DMS153 treated with DMSO at 0.1 percent for 48 hours (cell line): ENCODE results near the gene NEGR1.

Experiments
- DNase-seq: peaks from one replicate; lab custom pipeline; 2025; ENCODE audit not compliant: unreplicated experiment; lab: John Stamatoyannopoulos, UW

NEGR1 gene

DNA sequence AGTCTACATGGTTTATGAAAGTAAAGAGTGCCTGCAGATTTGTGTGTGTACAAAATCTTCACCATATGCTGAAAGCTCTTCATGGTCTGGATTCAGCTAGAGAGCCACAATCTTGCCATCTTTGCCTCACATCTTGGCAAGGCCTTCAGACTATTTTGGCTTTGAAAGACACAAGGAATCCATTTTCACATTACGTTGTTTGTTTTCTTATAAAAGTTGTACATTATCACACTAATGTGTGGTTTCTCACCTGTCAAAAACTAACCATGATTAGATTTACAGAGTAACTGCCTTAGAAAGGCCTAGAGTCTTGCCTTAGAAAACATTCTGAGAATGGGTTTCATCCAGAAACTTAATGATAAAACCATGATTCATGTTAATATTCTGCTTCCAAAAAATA, 494.6 kb downstream of the NEGR1 start:
- DNase-seq, result no peak

DNA sequence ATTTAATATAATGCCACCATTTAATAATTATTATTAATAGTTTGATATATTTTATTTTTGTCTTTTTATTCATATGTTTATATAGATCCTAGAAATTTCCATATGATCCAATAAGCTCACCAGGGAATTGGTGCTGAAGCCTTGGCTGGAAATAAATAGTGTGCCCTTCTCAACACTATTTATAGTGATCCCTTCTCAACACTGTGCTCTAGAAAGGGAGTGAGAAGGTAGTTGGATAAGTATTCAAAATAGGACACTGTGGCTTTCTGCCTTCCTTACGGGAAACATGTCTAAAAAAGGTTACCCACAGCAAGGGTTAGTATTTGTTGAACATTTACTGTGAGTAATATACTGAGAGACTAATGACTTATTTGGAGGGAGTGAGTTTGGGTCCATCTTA, 496.1 kb downstream of the NEGR1 start:
- no peak for DNase-seq

DNA sequence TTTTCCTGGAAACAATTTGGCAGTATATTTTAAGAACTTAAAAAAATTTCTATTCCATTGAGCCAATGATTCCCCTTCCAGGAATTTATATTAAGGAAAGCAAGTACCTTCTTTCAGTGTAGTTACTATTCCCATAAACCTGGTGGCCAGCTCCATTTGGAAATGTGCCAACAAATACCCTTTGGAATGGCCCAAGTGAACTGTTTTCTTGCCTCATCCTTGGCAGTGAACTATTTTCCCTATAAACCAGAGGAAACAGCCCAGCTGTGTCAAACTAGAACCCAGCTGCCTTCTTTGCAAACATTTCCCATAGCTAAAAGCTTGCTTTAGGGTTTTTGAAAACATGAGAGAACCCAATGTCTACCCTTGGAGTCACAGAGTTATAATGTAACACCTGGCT, 496.9 kb downstream of the NEGR1 start:
- DNase-seq, result no peak

DNA sequence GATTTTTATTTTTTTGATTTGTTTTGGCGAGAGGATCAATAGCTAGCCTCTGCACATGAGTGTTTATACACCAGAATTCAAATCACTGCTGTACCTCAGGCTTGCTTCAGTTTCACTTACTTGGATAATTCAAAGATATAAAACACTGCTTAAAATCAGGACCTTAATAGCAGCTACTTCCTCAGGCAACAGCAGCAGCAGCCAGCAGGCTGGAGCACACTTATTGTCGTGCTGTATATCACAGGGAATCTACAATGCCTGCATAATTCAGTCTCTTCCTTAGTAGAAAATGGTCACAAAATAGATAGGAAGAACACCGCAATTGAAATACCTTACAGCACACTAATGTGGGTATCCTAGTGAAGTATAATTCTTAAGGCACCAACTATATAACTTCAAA, 497.3 kb downstream of the NEGR1 start:
- no peak for DNase-seq

DNA sequence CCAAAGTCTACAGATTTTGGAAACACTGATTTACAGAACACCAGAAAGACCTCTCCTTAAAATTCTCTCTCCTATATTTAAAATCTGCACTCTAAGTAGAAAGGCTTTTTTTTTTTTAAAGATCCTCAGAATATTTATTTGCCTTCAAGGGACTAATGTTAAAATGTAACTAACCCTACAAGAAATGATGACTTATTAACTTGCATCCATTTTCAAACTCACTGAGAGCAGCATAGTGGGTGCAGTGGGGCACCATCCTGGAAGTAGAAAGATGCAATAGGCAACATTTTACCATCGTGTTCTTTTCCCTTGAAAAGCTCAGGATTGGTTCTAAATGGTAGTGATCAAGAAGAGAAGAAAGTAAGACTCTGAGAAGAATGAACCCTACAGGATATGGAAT, 498.1 kb downstream of the NEGR1 start:
- no peak for DNase-seq

DNA sequence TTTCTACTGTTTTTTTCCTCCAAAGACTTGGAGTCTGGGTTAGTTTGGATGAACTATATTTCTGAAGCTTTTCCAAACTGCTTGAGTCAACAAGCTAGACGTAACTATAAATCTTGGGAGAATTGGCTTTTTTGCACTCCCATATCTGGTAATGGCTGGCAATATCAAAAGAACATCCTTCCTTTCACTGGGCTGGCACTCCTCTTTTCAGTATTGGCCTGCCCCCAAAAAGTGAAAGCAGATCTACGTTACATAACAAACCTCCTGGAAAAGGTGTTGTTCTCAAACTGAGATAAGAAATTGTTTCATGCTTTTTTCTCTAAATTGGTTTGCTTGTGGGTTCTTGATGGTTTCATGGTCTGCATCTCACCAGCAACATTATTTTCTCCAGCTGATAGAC, 499.3 kb downstream of the NEGR1 start:
- no peak for DNase-seq

DNA sequence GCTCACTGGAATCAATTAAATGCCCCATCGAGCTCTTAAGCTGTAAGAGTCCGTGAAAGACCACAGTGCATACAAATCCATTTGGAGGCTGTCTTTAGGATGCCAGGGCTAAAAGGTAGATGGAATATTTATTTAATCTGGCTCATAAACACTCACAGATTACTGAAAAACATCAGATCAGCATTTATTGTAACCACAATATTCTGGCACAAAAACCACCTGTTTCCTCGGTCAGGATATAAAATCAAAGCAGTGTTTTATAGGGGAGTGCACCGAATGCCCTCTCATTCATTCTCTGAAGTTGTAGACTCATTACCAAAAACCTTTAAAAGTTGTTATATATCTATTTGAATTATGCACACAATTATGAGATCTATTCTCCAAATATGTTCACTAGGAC, 500.9 kb downstream of the NEGR1 start:
- no peak for DNase-seq

DNA sequence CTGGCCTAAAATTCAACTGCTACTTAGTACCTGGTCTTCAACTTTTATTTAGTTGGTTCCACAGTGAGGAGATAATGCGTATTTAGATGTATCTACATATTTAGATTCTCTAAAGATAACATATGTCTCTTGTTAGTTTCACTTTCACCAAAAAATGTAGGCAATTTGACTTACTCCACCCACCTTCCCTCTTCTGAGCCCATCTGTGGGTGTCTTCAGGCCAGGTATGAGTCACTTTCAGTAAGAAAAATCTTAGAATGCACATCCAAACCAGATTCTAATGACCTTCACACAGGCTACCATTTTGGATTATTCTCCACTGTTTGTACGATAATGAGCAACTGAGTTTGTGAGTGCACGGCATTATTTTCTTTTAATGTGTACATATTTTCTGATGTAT, 501.7 kb downstream of the NEGR1 start:
- DNase-seq, result no peak

DNA sequence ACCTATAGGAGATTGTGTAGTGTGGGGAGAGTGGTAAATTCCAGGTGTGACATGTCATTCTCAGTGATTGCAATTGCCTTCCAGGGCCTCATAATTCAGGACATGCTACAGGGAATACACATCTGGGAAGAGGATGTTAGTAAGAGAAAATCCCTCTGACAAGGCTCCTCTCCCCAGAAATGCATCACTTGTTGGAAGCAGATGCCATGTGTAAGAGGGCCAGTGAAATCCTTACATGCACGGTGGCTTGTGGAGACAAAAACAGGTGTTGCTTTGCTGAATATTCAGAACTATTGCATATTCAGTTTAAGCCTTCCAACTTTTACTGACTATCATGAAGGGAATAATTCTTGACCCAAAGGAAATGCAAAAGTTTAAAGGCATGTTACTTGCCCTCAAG, 503.4 kb downstream of the NEGR1 start:
- no peak for DNase-seq

DNA sequence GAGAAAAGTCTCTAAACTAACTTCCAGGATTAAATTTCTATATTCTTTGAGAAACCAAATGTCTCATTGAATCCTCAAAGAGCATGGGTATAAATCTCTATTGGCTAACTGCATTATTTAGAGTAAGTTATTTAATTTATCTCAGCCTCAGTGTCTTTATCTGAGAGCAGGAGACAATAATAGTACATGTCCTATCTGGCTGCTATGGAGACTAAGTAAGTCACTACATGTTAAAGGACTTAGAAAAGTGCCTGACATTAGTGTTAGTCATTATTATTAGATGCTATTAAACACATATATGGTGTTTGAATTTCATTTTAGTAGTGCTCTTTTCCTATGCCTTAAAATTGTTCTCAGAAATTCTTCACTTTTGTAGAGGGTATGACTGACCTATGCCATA, 505.2 kb downstream of the NEGR1 start:
- DNase-seq, result no peak

DNA sequence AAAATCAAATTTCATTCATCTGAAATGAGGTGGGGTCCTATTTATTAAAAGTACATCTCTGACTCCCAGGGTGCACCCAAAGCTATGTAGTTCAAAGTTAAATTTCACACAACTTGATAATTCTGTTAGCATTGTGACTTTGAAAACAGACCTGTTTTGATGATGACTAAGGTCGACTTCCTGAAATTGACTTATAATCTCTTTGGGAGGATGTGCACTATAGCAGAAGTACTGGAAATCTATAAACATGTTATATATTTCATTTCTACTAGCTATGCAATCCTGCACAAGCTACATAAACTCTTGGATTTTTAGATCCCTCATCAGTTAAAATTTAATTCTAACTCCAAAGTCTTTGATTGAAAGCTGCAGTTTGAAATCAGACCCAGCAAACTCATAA, 507.6 kb downstream of the NEGR1 start:
- DNase-seq, result no peak

DNA sequence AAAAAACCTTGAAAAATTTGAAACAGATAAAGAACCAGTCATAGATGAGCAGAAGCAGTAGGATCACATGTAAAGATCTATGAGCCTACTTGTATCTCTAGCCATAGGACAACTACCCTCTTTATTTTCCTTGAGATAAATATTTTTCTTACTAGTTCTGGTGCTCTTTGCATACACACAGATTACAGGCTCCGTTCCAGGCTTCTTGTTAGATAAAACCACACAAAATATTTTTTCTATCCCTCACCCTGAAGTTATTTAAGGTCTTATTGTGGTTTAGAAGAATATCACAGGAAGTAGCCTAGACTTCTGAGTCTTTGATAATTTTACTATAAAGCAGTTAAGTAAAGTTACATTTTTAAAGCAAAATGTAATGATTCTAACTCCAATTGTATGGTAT, 512.2 kb downstream of the NEGR1 start:
- DNase-seq, result no peak

DNA sequence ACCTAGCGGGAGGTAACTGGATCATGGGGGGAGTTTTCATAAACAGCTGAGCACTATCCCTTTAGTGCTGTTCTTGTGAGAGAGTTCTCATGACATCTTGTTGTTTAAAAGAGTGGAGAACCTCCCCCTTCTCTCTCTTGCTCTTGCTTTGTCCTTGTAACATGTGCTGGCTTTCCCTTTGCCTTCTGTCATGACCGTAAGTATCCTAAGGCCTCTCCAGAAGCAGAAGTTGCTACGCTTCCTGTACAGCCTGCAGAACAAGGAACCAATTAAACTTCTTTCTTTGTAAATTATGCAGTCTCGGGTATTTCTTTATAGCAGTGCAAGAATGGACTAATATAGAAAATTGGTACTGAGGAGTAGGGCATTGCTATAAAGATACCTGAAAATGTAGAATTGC, 515.6 kb downstream of the NEGR1 start:
- no peak for DNase-seq

DNA sequence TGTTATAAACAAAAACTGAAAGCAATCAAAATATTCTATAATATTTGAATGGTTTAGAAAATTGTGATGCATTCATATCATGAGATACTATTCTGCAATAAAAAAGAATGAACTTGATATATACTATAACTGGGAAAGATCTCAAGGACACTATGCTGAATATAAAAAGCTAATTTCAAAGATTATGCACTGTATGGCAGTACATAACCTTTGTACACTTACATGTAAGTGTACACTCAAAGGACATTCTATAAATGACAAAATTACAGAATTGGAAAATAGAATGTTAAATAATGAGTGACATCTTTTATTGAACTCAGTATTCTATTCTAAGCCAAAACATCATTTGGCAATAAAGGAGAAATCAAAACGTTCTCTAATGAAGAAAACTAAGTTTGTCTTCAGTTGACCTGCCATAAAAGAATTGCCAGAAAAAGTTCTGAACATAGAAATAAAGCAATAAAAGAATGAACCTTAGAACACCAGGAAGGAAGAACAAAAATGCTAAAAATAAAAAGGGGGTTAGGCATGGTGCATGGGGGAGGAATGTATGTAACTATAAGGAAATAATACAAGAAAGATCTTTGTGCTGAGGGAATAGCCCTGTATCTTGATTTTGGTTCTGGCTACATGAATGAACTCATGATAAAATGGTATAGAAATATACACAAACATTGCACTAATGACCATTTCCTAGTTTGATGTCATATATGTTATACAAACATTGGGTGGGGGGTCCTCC, 519.7 kb downstream of the NEGR1 start:
- no peak for DNase-seq

DNA sequence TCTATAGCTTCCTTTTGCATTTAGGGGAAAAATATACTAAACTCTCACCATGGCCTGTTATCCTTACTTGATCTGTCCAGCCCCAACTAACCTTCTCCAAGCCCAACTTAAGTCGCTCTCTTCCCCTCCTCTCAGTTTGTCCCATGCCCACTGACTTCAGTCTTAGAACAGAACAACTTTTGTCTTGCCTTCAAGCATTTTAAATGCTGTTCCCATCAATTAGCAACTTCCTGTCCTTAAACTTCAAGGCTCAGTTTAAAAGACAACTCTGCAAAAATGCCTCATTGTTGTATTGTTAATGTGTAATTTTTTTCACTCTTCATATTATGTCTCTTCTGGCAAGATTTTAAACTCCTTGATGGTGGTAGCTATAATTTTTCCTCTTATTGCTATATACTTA, 526.9 kb downstream of the NEGR1 start:
- no peak for DNase-seq

DNA sequence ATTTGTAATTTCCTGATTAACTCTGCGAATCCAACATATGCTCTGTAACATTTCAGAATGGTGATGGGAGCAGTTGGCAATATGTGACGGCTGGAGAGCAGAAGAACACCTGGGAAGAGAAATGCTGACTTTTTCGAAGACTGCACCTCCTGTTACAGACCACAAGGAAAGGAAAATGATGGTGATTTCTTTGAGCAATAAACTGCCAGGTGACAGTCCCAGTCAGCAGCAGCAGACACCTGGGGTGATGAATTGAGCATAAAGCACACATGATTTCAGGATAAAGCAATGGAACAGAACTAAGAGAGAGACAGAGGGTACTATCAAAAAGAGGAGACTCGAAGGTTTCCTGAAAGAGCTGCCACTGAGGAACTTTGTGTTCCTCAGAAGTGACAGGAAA, 528.6 kb downstream of the NEGR1 start:
- no peak for DNase-seq

DNA sequence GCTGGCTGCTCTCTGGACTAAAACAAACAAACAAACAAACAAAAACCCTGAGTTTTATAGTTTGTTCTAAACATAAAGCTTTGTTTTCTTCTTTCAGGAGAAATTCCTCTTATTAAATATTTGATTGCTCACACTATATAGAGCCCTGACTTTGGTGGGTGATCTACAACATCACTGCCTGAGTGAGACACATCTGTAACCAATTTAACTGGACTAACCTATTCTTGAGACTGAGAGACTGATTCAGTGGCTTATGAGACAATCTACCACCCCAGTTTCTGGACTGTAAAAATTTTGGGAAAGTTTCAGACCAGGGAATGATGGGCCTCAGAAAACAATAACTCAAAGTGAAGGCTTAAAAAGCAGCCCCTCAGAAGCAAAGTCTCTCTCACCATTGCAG, 537.0 kb downstream of the NEGR1 start:
- DNase-seq, result no peak

DNA sequence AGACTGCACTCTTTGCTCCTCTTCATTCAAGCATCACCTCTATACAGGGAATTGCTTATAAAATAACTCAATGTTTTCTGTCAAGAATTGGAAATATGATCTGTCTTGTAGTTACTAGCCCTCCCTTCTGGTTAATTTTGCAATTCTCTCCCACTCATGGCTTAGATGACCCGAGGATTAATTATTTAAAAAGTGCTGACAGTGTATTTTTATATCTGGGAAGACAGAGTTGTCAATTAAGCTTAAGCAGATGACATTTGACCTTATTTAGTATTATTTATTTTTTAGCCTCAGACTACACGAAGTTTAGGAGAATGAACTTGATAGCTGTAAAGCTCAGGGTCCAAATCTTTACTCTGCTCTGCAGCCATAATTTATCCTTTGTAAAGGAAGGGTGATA, 538.5 kb downstream of the NEGR1 start:
- no peak for DNase-seq

DNA sequence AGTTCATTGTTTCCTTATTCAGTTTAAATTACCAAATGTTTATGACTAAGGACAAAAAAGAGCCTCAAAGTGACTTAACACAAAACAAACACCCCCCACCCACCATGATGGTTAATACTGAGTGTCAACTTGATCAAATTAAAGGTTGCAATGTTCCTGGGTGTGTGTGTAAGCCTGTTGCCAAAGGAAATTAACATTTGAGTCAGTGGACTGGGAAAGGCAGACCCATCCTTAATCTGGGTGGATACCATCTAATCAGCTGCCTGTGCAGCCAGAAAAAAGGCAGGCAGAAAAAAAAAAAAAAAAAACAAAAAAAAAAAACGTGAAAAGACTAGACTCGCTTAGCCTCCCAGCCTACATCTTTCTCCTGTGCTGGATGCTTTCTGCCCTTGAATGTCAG, 543.4 kb downstream of the NEGR1 start:
- no peak for DNase-seq

DNA sequence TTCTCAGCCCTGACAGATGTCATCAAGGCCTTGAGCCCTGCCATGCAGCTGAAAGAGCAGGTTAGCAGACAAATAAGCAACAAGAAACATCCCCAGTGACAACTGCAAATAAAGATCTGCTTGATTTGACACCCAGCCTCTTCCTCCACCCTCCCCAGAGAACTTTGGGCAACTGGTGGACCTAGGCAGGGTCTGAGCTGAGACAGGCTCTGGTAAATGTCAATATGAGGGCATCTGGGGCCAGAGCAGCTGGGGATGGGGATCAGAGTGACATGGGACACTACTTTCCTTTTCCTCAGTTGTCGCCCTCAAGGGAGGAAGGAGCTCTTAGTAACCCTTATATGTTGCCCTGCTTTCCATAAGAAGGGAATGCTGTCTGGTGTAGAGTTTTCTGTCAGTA, 544.1 kb downstream of the NEGR1 start:
- no peak for DNase-seq

DNA sequence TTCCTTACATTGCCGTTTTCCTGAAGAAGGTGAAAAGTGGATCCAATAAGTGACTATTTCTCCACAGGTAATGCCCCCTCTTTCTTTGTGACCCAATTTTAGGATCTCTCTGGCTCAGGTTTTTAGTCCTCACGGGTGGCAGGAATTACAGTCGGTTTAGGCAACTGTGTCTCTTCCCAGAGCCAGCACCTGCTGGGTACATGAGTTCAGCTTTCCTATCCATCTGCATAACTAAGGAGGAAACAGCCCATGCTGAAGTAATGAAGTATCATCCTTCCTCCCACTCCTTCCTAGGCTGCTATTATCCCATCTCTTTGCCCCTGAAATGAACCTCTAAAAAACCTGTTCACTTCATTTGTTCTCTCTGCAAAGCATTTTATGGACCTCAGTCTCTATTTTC, 544.6 kb downstream of the NEGR1 start:
- DNase-seq, result no peak

DNA sequence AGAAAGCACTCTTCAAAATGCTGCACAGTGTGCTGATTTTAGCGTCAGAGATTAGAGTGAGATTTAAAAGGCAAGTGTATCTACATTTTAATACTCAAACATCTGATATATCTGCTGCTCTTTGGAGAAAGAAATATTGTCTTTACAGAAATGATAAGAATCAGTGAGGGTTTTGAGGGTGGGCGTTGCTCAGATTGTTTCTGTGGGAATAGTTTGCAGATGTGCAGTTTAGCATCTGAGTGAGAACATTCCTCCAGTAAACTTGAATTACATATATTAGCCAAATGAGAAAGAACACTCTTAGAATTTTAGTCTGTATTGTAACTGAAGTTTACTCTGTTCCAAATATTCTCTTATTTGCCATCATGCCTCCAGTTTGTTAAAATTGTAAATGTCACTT, 549.2 kb downstream of the NEGR1 start:
- no peak for DNase-seq

DNA sequence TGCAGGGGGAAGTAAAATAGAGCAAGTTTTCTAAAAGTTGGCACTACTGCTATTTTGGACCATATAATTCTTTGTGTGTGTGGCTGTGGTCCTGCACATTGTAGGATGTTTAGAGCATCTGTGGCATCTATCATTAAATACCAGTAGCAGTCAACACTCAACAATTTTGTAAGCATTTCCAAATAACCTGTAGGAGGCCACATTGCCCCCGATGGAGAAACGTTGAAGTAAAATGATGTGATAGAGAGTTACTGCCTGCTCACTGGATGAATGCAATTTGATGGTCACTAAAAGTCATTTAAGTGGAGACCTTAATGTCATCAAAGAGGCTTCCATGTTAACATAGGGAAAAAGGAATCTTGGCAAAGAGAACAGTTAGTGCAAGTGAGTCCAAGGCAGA, 560.8 kb downstream of the NEGR1 start:
- no peak for DNase-seq

DNA sequence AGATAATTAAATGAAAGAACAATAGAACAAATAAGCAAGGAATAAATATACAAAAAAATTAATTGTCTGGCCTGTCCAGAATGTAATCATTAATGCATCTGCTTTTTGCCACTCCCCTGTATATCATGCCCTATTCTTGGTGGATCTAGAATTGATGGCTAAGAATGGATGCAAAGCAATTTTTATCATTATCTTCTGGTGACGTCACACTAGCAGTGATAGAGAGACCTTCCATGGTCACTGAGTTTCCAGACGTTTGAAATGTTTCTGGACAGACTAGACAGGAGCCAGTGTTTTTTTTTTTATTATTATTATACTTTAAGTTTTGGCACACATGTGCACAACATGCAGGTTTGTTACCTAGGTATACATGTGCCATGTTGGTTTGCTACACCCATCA, 563.0 kb downstream of the NEGR1 start:
- no peak for DNase-seq
